ENCODE results near the gene A1BG. TPM values are rescaled to one million over a fixed set of nuclear protein-coding genes. Genes with fewer than 3 reads are reported as not detected.

Gene A1BG
- polyA plus RNA-seq, 4 donors, result 0.64 to 45.9 (median 9.3) TPM; not detected in 1

DNA sequence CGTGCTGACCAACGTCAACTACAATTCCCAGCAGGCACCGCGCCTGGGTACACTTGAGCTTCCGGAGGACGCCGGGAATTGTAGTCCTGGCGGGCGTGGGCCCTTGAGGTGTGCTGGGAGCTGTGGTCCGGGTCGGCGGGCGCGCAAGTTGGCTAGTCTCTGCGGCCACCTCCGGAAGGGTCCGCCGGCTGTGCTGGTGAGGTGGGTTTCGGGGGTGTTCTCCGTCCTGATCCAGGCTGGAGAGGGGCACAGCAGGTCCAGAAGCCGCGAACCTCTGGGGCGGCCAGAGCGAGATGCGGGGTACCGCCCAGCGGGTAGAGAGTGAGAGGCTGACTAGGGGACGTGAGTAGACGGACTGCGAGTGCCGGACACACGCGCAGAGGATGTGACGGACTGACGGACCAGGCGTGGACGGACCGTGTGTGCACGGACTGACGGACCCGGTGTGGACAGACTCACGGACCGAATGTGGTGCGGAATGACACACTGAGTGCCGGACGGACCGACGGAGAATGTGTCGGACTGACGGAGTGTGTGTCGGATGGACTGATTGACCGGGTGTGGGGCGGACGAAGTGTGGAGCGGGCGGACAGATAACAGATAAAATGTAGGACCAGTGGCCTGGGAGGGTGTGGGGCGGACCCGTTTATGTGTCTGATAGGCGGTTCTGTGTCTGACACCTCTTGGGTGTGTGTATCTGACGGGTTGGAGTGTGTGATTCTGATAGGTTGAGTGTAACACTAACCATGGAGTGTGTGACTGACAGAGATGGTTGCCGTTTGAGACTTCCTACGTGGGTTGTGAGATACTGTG lies 26.2 kb downstream of the A1BG start, which contains the start of gene ZSCAN22:
ZSCAN22 (plus strand) TSS at position 81 of the 813 bp plus-strand sequence. CDS start 7,809 bp downstream, outside the sequence.
- Histone ChIP-seq H3K27me3 (ENCODE audit: control insufficient read depth in 3 of 3, insufficient read depth in 3 of 3, low read length in 3 of 3) (no peaks in the 10 kb centered on the region), H3K4me3 (ENCODE audit: low read depth in 1 of 3, low read length in 3 of 3) (peak within 1 kb of the TSS; percentile 50 to 90 (median 66)), H3K36me3 (ENCODE audit: control insufficient read depth in 3 of 3, insufficient read depth in 2 of 3, low read depth in 1 of 3, low read length in 3 of 3) (peaks cover 0 to 4% (median 0%) of the 10 kb centered on the region in 3 donors), H3K9me3 (ENCODE audit: control insufficient read depth in 2 of 2, insufficient read depth in 1 of 2, low read depth in 1 of 2, low read length in 1 of 2) (no peaks in the 10 kb centered on the region), H3K4me1 (ENCODE audit: control insufficient read depth in 3 of 3, insufficient read depth in 2 of 3, low read depth in 1 of 3, low read length in 2 of 3) (peaks cover 0 to 12% (median 5%) of the 10 kb centered on the region in 3 donors), H3K27ac (ENCODE audit: low read depth in 1 of 3, low read length in 2 of 3) (peak within 1 kb of the TSS; percentile 68 to 79 (median 78))
- DNase-seq (peak; percentile 97 to 99), FAIRE-seq (no peak)
- WGBS, 3 donors, result 0 to 1% (median 0%) methylated on average over 55 to 62 of the region's 62 CpGs

- WGBS, 3 donors, result 1 to 4% (median 2%) methylated on average over 9 of the region's 9 CpGs
Measured at GRCh38 chr19:58326501-58326913, 26.8 kb downstream of the A1BG start.

GRCh38 chr19:58325311-58326022 lies 27.8 kb downstream of the A1BG start:
- peak overlapping the region in 1 of 3 donors; percentile 79 for H3K27ac ChIP-seq (ENCODE audit: low read depth in 1 of 3, low read length in 2 of 3)
- DNase-seq (peak in 1 of 2 donors; percentile 50), FAIRE-seq (no peak)
- peak overlapping the region in 2 of 3 donors; percentile 66 to 90 for H3K4me3 ChIP-seq (ENCODE audit: low read depth in 1 of 3, low read length in 3 of 3)
- no peaks in the 10 kb centered on the region for H3K27me3 ChIP-seq (ENCODE audit: control insufficient read depth in 3 of 3, insufficient read depth in 3 of 3, low read length in 3 of 3)
- WGBS, 3 donors, result 31 to 62% (median 44%) methylated on average over 6 of the region's 6 CpGs
- peaks cover 0 to 4% (median 0%) of the 10 kb centered on the region in 3 donors for H3K36me3 ChIP-seq (ENCODE audit: control insufficient read depth in 3 of 3, insufficient read depth in 2 of 3, low read depth in 1 of 3, low read length in 3 of 3)
- H3K9me3 ChIP-seq (ENCODE audit: control insufficient read depth in 2 of 2, insufficient read depth in 1 of 2, low read depth in 1 of 2, low read length in 1 of 2), result no peaks in the 10 kb centered on the region
- H3K4me1 ChIP-seq (ENCODE audit: control insufficient read depth in 3 of 3, insufficient read depth in 2 of 3, low read depth in 1 of 3, low read length in 2 of 3), result peaks cover 0 to 12% (median 5%) of the 10 kb centered on the region in 3 donors

More at GRCh38 chr19:58326501-58326913, 26.8 kb downstream of the A1BG start:
- Histone ChIP-seq H3K4me3 (ENCODE audit: low read depth in 1 of 3, low read length in 3 of 3) (peak overlapping the region; percentile 50 to 90 (median 66)), H3K27ac (ENCODE audit: low read depth in 1 of 3, low read length in 2 of 3) (peak overlapping the region in 2 of 3 donors; percentile 35 to 79), H3K27me3 (ENCODE audit: control insufficient read depth in 3 of 3, insufficient read depth in 3 of 3, low read length in 3 of 3) (no peaks in the 10 kb centered on the region), H3K4me1 (ENCODE audit: control insufficient read depth in 3 of 3, insufficient read depth in 2 of 3, low read depth in 1 of 3, low read length in 2 of 3) (peaks cover 0 to 12% (median 5%) of the 10 kb centered on the region in 3 donors), H3K36me3 (ENCODE audit: control insufficient read depth in 3 of 3, insufficient read depth in 2 of 3, low read depth in 1 of 3, low read length in 3 of 3) (peaks cover 0 to 4% (median 0%) of the 10 kb centered on the region in 3 donors), H3K9me3 (ENCODE audit: control insufficient read depth in 2 of 2, insufficient read depth in 1 of 2, low read depth in 1 of 2, low read length in 1 of 2) (no peaks in the 10 kb centered on the region)
- no peak for FAIRE-seq
- no peak for DNase-seq

GRCh38 chr19:58319241-58319640 lies 34.1 kb downstream of the A1BG start:
- Histone ChIP-seq H3K9me3 (ENCODE audit: control insufficient read depth in 2 of 2, insufficient read depth in 1 of 2, low read depth in 1 of 2, low read length in 1 of 2) (peaks cover 0 to 8% of the 10 kb centered on the region in 2 donors), H3K4me1 (ENCODE audit: control insufficient read depth in 3 of 3, insufficient read depth in 2 of 3, low read depth in 1 of 3, low read length in 2 of 3) (no peaks in the 10 kb centered on the region), H3K36me3 (ENCODE audit: control insufficient read depth in 3 of 3, insufficient read depth in 2 of 3, low read depth in 1 of 3, low read length in 3 of 3) (peaks cover 4 to 34% (median 5%) of the 10 kb centered on the region in 3 donors), H3K27me3 (ENCODE audit: control insufficient read depth in 3 of 3, insufficient read depth in 3 of 3, low read length in 3 of 3) (no peaks in the 10 kb centered on the region), H3K4me3 (ENCODE audit: low read depth in 1 of 3, low read length in 3 of 3) (no peak overlapping the region), H3K27ac (ENCODE audit: low read depth in 1 of 3, low read length in 2 of 3) (no peak overlapping the region)
- 95 to 96% (median 95%) methylated on average over 10 of the region's 10 CpGs for WGBS, 3 donors
- FAIRE-seq, result no peak
- DNase-seq, result no peak

GRCh38 chr19:58318297-58318696 lies 35.0 kb downstream of the A1BG start:
- Histone ChIP-seq H3K27me3 (ENCODE audit: control insufficient read depth in 3 of 3, insufficient read depth in 3 of 3, low read length in 3 of 3) (no peaks in the 10 kb centered on the region), H3K4me3 (ENCODE audit: low read depth in 1 of 3, low read length in 3 of 3) (no peak overlapping the region), H3K4me1 (ENCODE audit: control insufficient read depth in 3 of 3, insufficient read depth in 2 of 3, low read depth in 1 of 3, low read length in 2 of 3) (no peaks in the 10 kb centered on the region), H3K9me3 (ENCODE audit: control insufficient read depth in 2 of 2, insufficient read depth in 1 of 2, low read depth in 1 of 2, low read length in 1 of 2) (peaks cover 0 to 8% of the 10 kb centered on the region in 2 donors), H3K27ac (ENCODE audit: low read depth in 1 of 3, low read length in 2 of 3) (no peak overlapping the region), H3K36me3 (ENCODE audit: control insufficient read depth in 3 of 3, insufficient read depth in 2 of 3, low read depth in 1 of 3, low read length in 3 of 3) (peaks cover 9 to 38% (median 11%) of the 10 kb centered on the region in 3 donors)
- FAIRE-seq (no peak), DNase-seq (no peak)
- 82 to 88% (median 86%) methylated on average over 4 of the region's 4 CpGs for WGBS, 3 donors

GRCh38 chr19:58317476-58318072 lies 35.7 kb downstream of the A1BG start:
- FAIRE-seq (no peak), DNase-seq (peak in 1 of 2 donors; percentile 49)
- no peaks in the 10 kb centered on the region for H3K4me1 ChIP-seq (ENCODE audit: control insufficient read depth in 3 of 3, insufficient read depth in 2 of 3, low read depth in 1 of 3, low read length in 2 of 3)
- H3K36me3 ChIP-seq (ENCODE audit: control insufficient read depth in 3 of 3, insufficient read depth in 2 of 3, low read depth in 1 of 3, low read length in 3 of 3), result peaks cover 9 to 42% (median 15%) of the 10 kb centered on the region in 3 donors
- no peaks in the 10 kb centered on the region for H3K27me3 ChIP-seq (ENCODE audit: control insufficient read depth in 3 of 3, insufficient read depth in 3 of 3, low read length in 3 of 3)
- 67 to 75% (median 73%) methylated on average over 7 of the region's 7 CpGs for WGBS, 3 donors
- H3K9me3 ChIP-seq (ENCODE audit: control insufficient read depth in 2 of 2, insufficient read depth in 1 of 2, low read depth in 1 of 2, low read length in 1 of 2), result peaks cover 0 to 11% of the 10 kb centered on the region in 2 donors
- H3K27ac ChIP-seq (ENCODE audit: low read depth in 1 of 3, low read length in 2 of 3), result no peak overlapping the region
- H3K4me3 ChIP-seq (ENCODE audit: low read depth in 1 of 3, low read length in 3 of 3), result no peak overlapping the region

DNA sequence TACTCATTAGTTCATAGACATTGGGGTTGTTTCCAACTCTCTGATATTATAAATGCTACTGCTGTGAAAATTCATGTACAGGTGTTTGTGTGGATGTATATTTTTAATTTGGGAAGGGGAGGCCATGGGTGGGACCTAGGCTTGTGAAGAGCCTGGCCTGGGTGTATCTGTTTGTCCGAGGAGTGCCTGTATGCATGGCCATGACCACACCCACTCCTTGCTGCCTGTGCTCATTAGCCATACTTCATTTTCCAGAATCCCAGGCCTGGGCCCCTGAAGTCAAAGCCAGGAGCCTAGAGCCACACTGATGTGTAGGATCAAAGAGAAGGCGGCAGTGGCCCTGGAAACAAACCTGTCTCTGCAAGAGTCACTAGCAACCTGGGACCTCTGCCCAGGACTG lies 37.7 kb downstream of the A1BG start:
- no peak for DNase-seq

More for the DNA sequence above, 37.7 kb downstream of the A1BG start:
- Histone ChIP-seq H3K36me3 (ENCODE audit: control insufficient read depth in 3 of 3, insufficient read depth in 2 of 3, low read depth in 1 of 3, low read length in 3 of 3) (peaks cover 9 to 58% (median 21%) of the 10 kb centered on the region in 3 donors), H3K4me1 (ENCODE audit: control insufficient read depth in 3 of 3, insufficient read depth in 2 of 3, low read depth in 1 of 3, low read length in 2 of 3) (no peaks in the 10 kb centered on the region), H3K27me3 (ENCODE audit: control insufficient read depth in 3 of 3, insufficient read depth in 3 of 3, low read length in 3 of 3) (no peaks in the 10 kb centered on the region), H3K27ac (ENCODE audit: low read depth in 1 of 3, low read length in 2 of 3) (no peak overlapping the region), H3K4me3 (ENCODE audit: low read depth in 1 of 3, low read length in 3 of 3) (no peak overlapping the region), H3K9me3 (ENCODE audit: control insufficient read depth in 2 of 2, insufficient read depth in 1 of 2, low read depth in 1 of 2, low read length in 1 of 2) (peaks cover 0 to 29% of the 10 kb centered on the region in 2 donors)
- WGBS, 3 donors, result 97 to 100% (median 99%) methylated on average over 2 of the region's 2 CpGs
- no peak for FAIRE-seq
